H9 (cell line): ENCODE measurements around the gene TRMT6. TPM values are rescaled to one million over a fixed set of nuclear protein-coding genes. Genes with fewer than 3 reads are reported as not detected.

Experiments
- DNase-seq: peaks from one replicate; pipeline ENCODE4 v3.0.0-alpha.2; 2017
- H2AFZ ChIP-seq: one replicate; pipeline ENCODE4 v1.6.1; 2013; ENCODE audit warnings: mild to moderate bottlenecking, low read length, control low read depth, moderate library complexity
- H2AK5ac ChIP-seq: 2 replicates; pipeline ENCODE4 v1.6.1; 2013; ENCODE audit warnings: low read length, control low read depth, mixed read lengths; ENCODE audit not compliant: insufficient read length
- H2BK120ac ChIP-seq: one replicate; pipeline ENCODE4 v1.6.1; 2013; ENCODE audit warnings: low read depth, mild to moderate bottlenecking, low read length, control low read depth, inconsistent platforms; ENCODE audit not compliant: poor library complexity, severe bottlenecking
- H2BK12ac ChIP-seq: 2 replicates; pipeline ENCODE4 v1.6.1; 2013; ENCODE audit warnings: low read length, control low read depth, mixed read lengths, low read depth; ENCODE audit not compliant: insufficient read length
- H2BK15ac ChIP-seq: 2 replicates; pipeline ENCODE4 v1.6.1; 2013; ENCODE audit warnings: low read depth, low read length, control low read depth
- H2BK20ac ChIP-seq: one replicate; pipeline ENCODE4 v1.6.1; 2013; ENCODE audit warnings: low read depth, mild to moderate bottlenecking, low read length, control low read depth, inconsistent platforms; ENCODE audit not compliant: poor library complexity, severe bottlenecking
- H2BK5ac ChIP-seq: 2 replicates; pipeline ENCODE4 v1.6.1; 2013; ENCODE audit warnings: low read length, control low read depth, mixed read lengths; ENCODE audit not compliant: insufficient read length
- H3K14ac ChIP-seq: 2 replicates; pipeline ENCODE4 v1.6.1; 2013; ENCODE audit warnings: low read length, control low read depth; ENCODE audit not compliant: insufficient read depth
- H3K18ac ChIP-seq: 2 replicates; pipeline ENCODE4 v1.6.1; 2013; ENCODE audit warnings: low read depth, mild to moderate bottlenecking, mixed read lengths, low read length, control low read depth; ENCODE audit not compliant: insufficient read length
- H3K23ac ChIP-seq: 2 replicates; pipeline ENCODE4 v1.6.1; 2013; ENCODE audit warnings: low read length, control low read depth, mixed read lengths, low read depth; ENCODE audit not compliant: insufficient read length
- H3K23me2 ChIP-seq: 2 replicates; pipeline ENCODE4 v1.6.1; 2013; ENCODE audit warnings: low read depth, mild to moderate bottlenecking, mixed read lengths, low read length, control low read depth; ENCODE audit not compliant: insufficient read length, poor library complexity, severe bottlenecking
- H3K27ac ChIP-seq: 2 replicates; pipeline ENCODE4 v1.5.1; 2013; ENCODE audit warnings: low read length, control low read depth, mixed read lengths, low read depth; ENCODE audit not compliant: insufficient read length
- H3K27me3 ChIP-seq: 2 replicates; pipeline ENCODE4 v1.6.1; 2013; ENCODE audit warnings: low read length, control low read depth, inconsistent platforms; ENCODE audit not compliant: insufficient read depth
- H3K4ac ChIP-seq: 2 replicates; pipeline ENCODE4 v1.6.1; 2013; ENCODE audit warnings: low read depth, mild to moderate bottlenecking, control low read depth, inconsistent platforms, low read length, moderate library complexity
- H3K4me1 ChIP-seq: 2 replicates; pipeline ENCODE4 v1.6.1; 2013; ENCODE audit warnings: low read length, control low read depth, inconsistent platforms; ENCODE audit not compliant: insufficient read depth
- H3K4me2 ChIP-seq: 2 replicates; pipeline ENCODE4 v1.6.1; 2013; ENCODE audit warnings: low read length, control low read depth, mixed read lengths; ENCODE audit not compliant: insufficient read length, insufficient read depth
- H3K56ac ChIP-seq: 2 replicates; pipeline ENCODE4 v1.6.1; 2013; ENCODE audit warnings: low read depth, mild to moderate bottlenecking, mixed read lengths, low read length, control low read depth; ENCODE audit not compliant: insufficient read length
- H3K79me1 ChIP-seq: 2 replicates; pipeline ENCODE4 v1.6.1; 2013; ENCODE audit warnings: low read depth, mild to moderate bottlenecking, moderate library complexity, low read length, control low read depth, inconsistent platforms; ENCODE audit not compliant: insufficient read depth, poor library complexity, severe bottlenecking
- H3K79me2 ChIP-seq: 2 replicates; pipeline ENCODE4 v1.6.1; 2013; ENCODE audit warnings: low read length, control low read depth, inconsistent platforms; ENCODE audit not compliant: insufficient read depth
- H3K9ac ChIP-seq: 2 replicates; pipeline ENCODE4 v1.6.1; 2013; ENCODE audit warnings: low read length, control low read depth, mixed read lengths; ENCODE audit not compliant: insufficient read length; ENCODE audit errors: extremely low read depth
- H3K9me3 ChIP-seq: one replicate; pipeline ENCODE4 v1.6.1; 2013; ENCODE audit warnings: low read depth, low read length, inconsistent platforms; ENCODE audit not compliant: control insufficient read depth
- H3T11ph ChIP-seq: one replicate; pipeline ENCODE4 v1.6.1; 2013; ENCODE audit warnings: mild to moderate bottlenecking, low read length, control low read depth, inconsistent platforms
- H4K20me1 ChIP-seq: one replicate; pipeline ENCODE4 v1.6.1; 2013; ENCODE audit not compliant: control insufficient read depth, insufficient read length, insufficient read depth
- H4K5ac ChIP-seq: 2 replicates; pipeline ENCODE4 v1.6.1; 2013; ENCODE audit warnings: low read depth, mild to moderate bottlenecking, mixed read lengths, low read length, control low read depth; ENCODE audit not compliant: insufficient read length
- H4K8ac ChIP-seq: replicated peaks from 2 replicates; pipeline ENCODE4 v1.6.1; 2013; ENCODE audit warnings: low read length, control low read depth, mixed read lengths, low read depth; ENCODE audit not compliant: insufficient read length
- H4K91ac ChIP-seq: 2 replicates; pipeline ENCODE4 v1.6.1; 2013; ENCODE audit warnings: low read depth, mild to moderate bottlenecking, moderate library complexity, mixed read lengths, low read length, control low read depth; ENCODE audit not compliant: insufficient read length
- H3K27ac Mint-ChIP-seq, 3 experiments: 2 replicates in 2 of 3; 3 replicates in 1 of 3; pipeline ENCODE4 v1.8.0; 2020 to 2021; ENCODE audit warnings: mixed read lengths in 3 of 3, mild to moderate bottlenecking in 1 of 3, moderate library complexity in 1 of 3
- H3K27me3 Mint-ChIP-seq: 2 replicates; pipeline ENCODE4 v1.8.0; 2021; ENCODE audit warnings: low read depth, mild to moderate bottlenecking, moderate library complexity, mixed read lengths
- H3K36me3 Mint-ChIP-seq, 3 experiments: 2 replicates in 2 of 3; 3 replicates in 1 of 3; pipeline ENCODE4 v1.8.0; 2020 to 2021; ENCODE audit warnings: low read depth in 3 of 3, mixed read lengths in 3 of 3; ENCODE audit not compliant: insufficient read depth in 1 of 3
- H3K4me1 Mint-ChIP-seq, 2 experiments: 2 replicates each; pipeline ENCODE4 v1.8.0; 2020; ENCODE audit warnings: mixed read lengths in 2 of 2
- H3K4me3 Mint-ChIP-seq, 2 experiments: 2 replicates in 1 of 2; 3 replicates in 1 of 2; pipeline ENCODE4 v1.8.0; 2020 to 2021; ENCODE audit warnings: mild to moderate bottlenecking in 2 of 2, mixed read lengths in 2 of 2, moderate library complexity in 1 of 2
- H3K9me3 Mint-ChIP-seq, 2 experiments: 2 replicates in 1 of 2; 3 replicates in 1 of 2; pipeline ENCODE4 v1.8.0; 2020; ENCODE audit warnings: mild to moderate bottlenecking in 2 of 2, mixed read lengths in 2 of 2, moderate library complexity in 1 of 2
- WGBS: extraction: QIAGEN DNeasy Blood & Tissue Kit; methylation state at CpG from one replicate; pipeline ENCODE4 v1.1.7; 2013; ENCODE audit warnings: missing lambda C conversion rate, low lambda C conversion rate, mixed read lengths; ENCODE audit not compliant: insufficient read length; ENCODE audit errors: extremely low coverage; 5-methylcytosine and 5-hydroxymethylcytosine counted together
- long read RNA-seq: library from polyadenylated mRNA; unstranded; transcript quantifications from one replicate; pipeline ENCODE4 v2.0.0, GENCODE V29; 2020
- total RNA-seq: library from RNA; stranded (reverse); gene quantifications from 2 replicates; pipeline ENCODE4 v1.2.1, GENCODE V29; 2021
- TF ChIP-seq, protein P1 (sequence below): fragments of 200-600 bp; sonication (generic); conservative IDR thresholded peaks from 3 replicates; pipeline ENCODE4 v1.8.0; 2021; ENCODE audit warnings: antibody characterized with exemption, mild to moderate bottlenecking

Gene TRMT6, protein sequence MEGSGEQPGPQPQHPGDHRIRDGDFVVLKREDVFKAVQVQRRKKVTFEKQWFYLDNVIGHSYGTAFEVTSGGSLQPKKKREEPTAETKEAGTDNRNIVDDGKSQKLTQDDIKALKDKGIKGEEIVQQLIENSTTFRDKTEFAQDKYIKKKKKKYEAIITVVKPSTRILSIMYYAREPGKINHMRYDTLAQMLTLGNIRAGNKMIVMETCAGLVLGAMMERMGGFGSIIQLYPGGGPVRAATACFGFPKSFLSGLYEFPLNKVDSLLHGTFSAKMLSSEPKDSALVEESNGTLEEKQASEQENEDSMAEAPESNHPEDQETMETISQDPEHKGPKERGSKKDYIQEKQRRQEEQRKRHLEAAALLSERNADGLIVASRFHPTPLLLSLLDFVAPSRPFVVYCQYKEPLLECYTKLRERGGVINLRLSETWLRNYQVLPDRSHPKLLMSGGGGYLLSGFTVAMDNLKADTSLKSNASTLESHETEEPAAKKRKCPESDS
- total RNA-seq, result 34.4 and 37.8 TPM in 2 replicates
- long read RNA-seq, transcript TRMT6-201 (11 exons, 2,327 nt), result major isoform, 28 of 53 reads
- long read RNA-seq, partial matches to known transcripts, result 16 of 53 reads
- long read RNA-seq, other reads (novel, unspliced or antisense), result 8 of 53 reads

DNA sequence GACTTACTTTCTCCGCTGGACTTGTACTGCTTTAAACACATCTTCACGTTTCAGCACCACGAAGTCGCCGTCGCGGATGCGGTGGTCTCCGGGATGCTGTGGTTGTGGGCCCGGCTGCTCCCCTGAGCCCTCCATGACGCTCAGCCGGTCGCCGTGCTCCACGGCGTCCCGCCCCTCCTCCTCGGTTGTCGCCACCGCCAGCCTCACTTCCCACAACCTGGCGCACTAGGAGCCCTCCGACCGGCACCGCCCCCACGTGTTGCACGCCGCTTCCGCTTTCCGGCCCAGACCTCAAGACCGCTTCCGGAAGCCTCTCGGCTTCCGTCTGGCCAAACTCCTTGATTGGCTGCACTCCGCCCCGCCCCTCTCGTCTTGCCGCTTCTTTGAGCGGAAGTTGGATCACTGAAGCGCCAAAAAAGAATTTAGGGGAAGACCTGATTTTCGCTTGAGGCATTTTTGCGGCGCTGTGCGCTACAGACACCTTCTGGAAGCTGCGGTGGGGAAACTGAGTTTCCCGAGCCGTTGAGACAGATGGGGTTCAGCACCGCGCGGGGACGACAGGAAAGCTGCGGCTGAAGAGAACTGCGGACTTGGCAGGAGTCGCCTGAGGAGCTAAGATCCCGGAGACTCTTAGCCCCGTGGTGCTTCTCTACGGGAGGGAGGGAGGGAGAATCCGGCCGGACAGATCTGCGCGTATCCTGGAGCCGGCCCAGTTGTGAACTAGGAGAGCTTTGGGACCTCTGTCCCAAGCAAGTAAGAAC, at the start of gene TRMT6, which contains the start of gene MCM8:
TRMT6 (minus strand) TSS at position 263 of the 761 bp plus-strand sequence; CDS start at position 135, 128 bp downstream.
MCM8 (plus strand) TSS at position 382 of the 761 bp plus-strand sequence. CDS start 1,364 bp downstream, outside the sequence.
- Histone ChIP-seq H4K20me1 (no peaks in the 10 kb centered on the region), H4K5ac (no peak within 1 kb of the TSS), H3K23ac (no peak within 1 kb of the TSS), H2AFZ (peak within 1 kb of the TSS; percentile 2), H2BK12ac (no peak within 1 kb of the TSS), H3K27ac (no peak within 1 kb of the TSS), H3K4me2 (peak within 1 kb of the TSS; percentile 95), H3K56ac (no peak within 1 kb of the TSS), H4K8ac (no peak within 1 kb of the TSS), H4K91ac (no peak within 1 kb of the TSS), H2BK120ac (no peak within 1 kb of the TSS), H3K18ac (peak within 1 kb of the TSS; percentile 74), H3K79me2 (peaks cover 3% of the 10 kb centered on the region; the same call in 1 of the 2 replicates), H3K4me1 (no peaks in the 10 kb centered on the region; the same call in 1 of the 2 replicates), H2BK5ac (no peak within 1 kb of the TSS), H2BK15ac (no peak within 1 kb of the TSS), H3T11ph (no peak within 1 kb of the TSS), H2AK5ac (no peak within 1 kb of the TSS), H3K9ac (peak within 1 kb of the TSS; percentile 89), H3K27me3 (no peaks in the 10 kb centered on the region), H3K4ac (no peak within 1 kb of the TSS), H3K9me3 (no peaks in the 10 kb centered on the region), H3K14ac (peak within 1 kb of the TSS; percentile 92), H2BK20ac (no peak within 1 kb of the TSS), H3K79me1 (peaks cover 11% of the 10 kb centered on the region), H3K23me2 (peaks cover 7% of the 10 kb centered on the region)
- H3K36me3 Mint-ChIP-seq, result peaks cover 8 to 67% (median 40%) of the 10 kb centered on the region in 3 experiments; a peak in 6 of 7 replicates
- peaks cover 8 to 14% of the 10 kb centered on the region in 2 experiments for H3K4me1 Mint-ChIP-seq
- no peaks in the 10 kb centered on the region; the same call in 1 of the 2 replicates for H3K27me3 Mint-ChIP-seq
- H3K4me3 Mint-ChIP-seq, result peak within 1 kb of the TSS; percentile 99 to 100
- H3K9me3 Mint-ChIP-seq, result no peaks in the 10 kb centered on the region; a peak in 1 of 5 replicates
- no CpG with 5 or more reads among the region's 61 CpGs for WGBS
- TF ChIP-seq, protein P1, sequence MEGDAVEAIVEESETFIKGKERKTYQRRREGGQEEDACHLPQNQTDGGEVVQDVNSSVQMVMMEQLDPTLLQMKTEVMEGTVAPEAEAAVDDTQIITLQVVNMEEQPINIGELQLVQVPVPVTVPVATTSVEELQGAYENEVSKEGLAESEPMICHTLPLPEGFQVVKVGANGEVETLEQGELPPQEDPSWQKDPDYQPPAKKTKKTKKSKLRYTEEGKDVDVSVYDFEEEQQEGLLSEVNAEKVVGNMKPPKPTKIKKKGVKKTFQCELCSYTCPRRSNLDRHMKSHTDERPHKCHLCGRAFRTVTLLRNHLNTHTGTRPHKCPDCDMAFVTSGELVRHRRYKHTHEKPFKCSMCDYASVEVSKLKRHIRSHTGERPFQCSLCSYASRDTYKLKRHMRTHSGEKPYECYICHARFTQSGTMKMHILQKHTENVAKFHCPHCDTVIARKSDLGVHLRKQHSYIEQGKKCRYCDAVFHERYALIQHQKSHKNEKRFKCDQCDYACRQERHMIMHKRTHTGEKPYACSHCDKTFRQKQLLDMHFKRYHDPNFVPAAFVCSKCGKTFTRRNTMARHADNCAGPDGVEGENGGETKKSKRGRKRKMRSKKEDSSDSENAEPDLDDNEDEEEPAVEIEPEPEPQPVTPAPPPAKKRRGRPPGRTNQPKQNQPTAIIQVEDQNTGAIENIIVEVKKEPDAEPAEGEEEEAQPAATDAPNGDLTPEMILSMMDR, result no peak
- H3K27ac Mint-ChIP-seq, result peak within 1 kb of the TSS; percentile 100
- DNase-seq, result peak; percentile 98
